HEK293T (cell line): ENCODE measurements around the gene SLC9A9.
"Not testable (repeated sequence)": the region's sequence is repeated elsewhere in the genome, so short reads cannot be mapped to it uniquely, and the experiment has no call there.

Experiments used
- CTCF ChIA-PET: fragments of 350-600 bp; formaldehyde crosslinking; extraction: SDS; loops from one replicate; lab custom pipeline; 2021; ENCODE audit warnings: antibody characterized with exemption, inconsistent platforms; lab: Yijun Ruan, JAX
- POLR2A ChIA-PET: fragments of 350-600 bp; formaldehyde crosslinking; extraction: SDS; loops from one replicate; lab custom pipeline; 2020; ENCODE audit warnings: antibody characterized with exemption, inconsistent platforms; lab: Yijun Ruan, JAX
- DNase-seq: peaks from one replicate; pipeline ENCODE4 v3.0.0; 2012; ENCODE audit warnings: mixed read lengths; ENCODE audit errors: extremely low spot score
- ARNT ChIP-seq: fragments of 450-650 bp; IDR thresholded peaks from 2 replicates; pipeline ENCODE4 v1.6.1; 2017; ENCODE audit warnings: mild to moderate bottlenecking
- BHLHE40 ChIP-seq: fragments of 450-650 bp; IDR thresholded peaks from 2 replicates; pipeline ENCODE4 v1.6.1; 2016; ENCODE audit warnings: mild to moderate bottlenecking, moderate library complexity, borderline replicate concordance
- CTBP1 ChIP-seq: fragments of 450-650 bp; IDR thresholded peaks from 2 replicates; pipeline ENCODE4 v1.6.1; 2016; ENCODE audit warnings: borderline replicate concordance
- ELF4 ChIP-seq: fragments of 450-650 bp; IDR thresholded peaks from 2 replicates; pipeline ENCODE4 v1.6.1; 2017; ENCODE audit warnings: antibody characterized with exemption
- FOXA1 ChIP-seq: fragments of 450-650 bp; IDR thresholded peaks from 2 replicates; pipeline ENCODE4 v1.6.1; 2016; ENCODE audit warnings: mild to moderate bottlenecking
- FOXK2 ChIP-seq: fragments of 450-650 bp; IDR thresholded peaks from 2 replicates; pipeline ENCODE4 v1.6.1; 2016; ENCODE audit warnings: mild to moderate bottlenecking
- FOXM1 ChIP-seq: fragments of 450-650 bp; IDR thresholded peaks from 2 replicates; pipeline ENCODE4 v1.6.1; 2017; ENCODE audit warnings: mild to moderate bottlenecking, borderline replicate concordance
- HDGF ChIP-seq: fragments of 450-650 bp; IDR thresholded peaks from 2 replicates; pipeline ENCODE4 v1.6.1; 2017; ENCODE audit warnings: antibody characterized with exemption, borderline replicate concordance
- L3MBTL2 ChIP-seq: fragments of 450-650 bp; conservative IDR thresholded peaks from 2 replicates; pipeline ENCODE4 v1.6.1; 2016; ENCODE audit warnings: mild to moderate bottlenecking
- LEF1 ChIP-seq: fragments of 450-650 bp; IDR thresholded peaks from 2 replicates; pipeline ENCODE4 v1.6.1; 2017; ENCODE audit warnings: mild to moderate bottlenecking, borderline replicate concordance
- NFRKB ChIP-seq: fragments of 450-650 bp; IDR thresholded peaks from 2 replicates; pipeline ENCODE4 v1.6.1; 2016; ENCODE audit warnings: mild to moderate bottlenecking, moderate library complexity
- PKNOX1 ChIP-seq: fragments of 450-650 bp; IDR thresholded peaks from 2 replicates; pipeline ENCODE4 v1.6.1; 2016
- SP1 ChIP-seq: fragments of 450-650 bp; IDR thresholded peaks from 2 replicates; pipeline ENCODE4 v1.6.1; 2017
- SUZ12 ChIP-seq: fragments of 450-650 bp; IDR thresholded peaks from 2 replicates; pipeline ENCODE4 v1.6.1; 2016; ENCODE audit warnings: mild to moderate bottlenecking
- TARDBP ChIP-seq: fragments of 450-650 bp; IDR thresholded peaks from 2 replicates; pipeline ENCODE4 v1.6.1; 2016
- ZNF384 ChIP-seq: fragments of 450-650 bp; IDR thresholded peaks from 2 replicates; pipeline ENCODE4 v1.6.1; 2016

Gene SLC9A9

GRCh38 chr3:143885780-143886427 lies 37.6 kb upstream of the SLC9A9 start:
- CTCF ChIA-PET = interaction anchor here (0.9 to 1.3 kb wide), 2 partner anchors 9 to 28 kb away, joined by 3 to 6 read pairs; no protein-coding TSS in a partner anchor
- POLR2A ChIA-PET = interaction anchor here (0.7 to 2.6 kb wide), 2 partner anchors 86 to 127 kb away, joined by 3 to 12 read pairs; partner anchors contain the start of gene DIPK2A
- no peak for TF ChIP-seq ELF4
- no peak for TF ChIP-seq LEF1
- TF ChIP-seq FOXA1 = no peak
- no peak for TF ChIP-seq FOXK2
- TF ChIP-seq PKNOX1 = no peak
- TF ChIP-seq CTBP1 = no peak
- TF ChIP-seq ARNT = no peak
- peak; percentile 42 for DNase-seq

GRCh38 chr3:143884861-143885260 lies 36.6 kb upstream of the SLC9A9 start:
- CTCF ChIA-PET = interaction anchor here (0.9 to 1.3 kb wide), 2 partner anchors 10 to 27 kb away, joined by 3 to 6 read pairs; no protein-coding TSS in a partner anchor
- POLR2A ChIA-PET = interaction anchor here (0.7 to 2.6 kb wide), 2 partner anchors 87 to 128 kb away, joined by 3 to 12 read pairs; partner anchors contain the start of gene DIPK2A
- DNase-seq = no peak
- no peak for TF ChIP-seq FOXM1
- no peak for TF ChIP-seq SP1
- no peak for TF ChIP-seq TARDBP
- TF ChIP-seq ARNT = no peak
- TF ChIP-seq FOXK2 = no peak
- TF ChIP-seq ELF4 = no peak
- TF ChIP-seq NFRKB = no peak
- no peak for TF ChIP-seq BHLHE40
- no peak for TF ChIP-seq L3MBTL2
- TF ChIP-seq FOXA1 = no peak
- TF ChIP-seq CTBP1 = no peak
- no peak for TF ChIP-seq PKNOX1
- no peak for TF ChIP-seq SUZ12
- no peak for TF ChIP-seq HDGF
- no peak for TF ChIP-seq LEF1
- TF ChIP-seq ZNF384 = no peak

- no peak for DNase-seq
- POLR2A ChIA-PET = interaction anchor here (2.6 kb wide), 1 partner anchor 88 kb away, joined by 12 read pairs; the partner anchor contains the start of gene DIPK2A
- TF ChIP-seq TARDBP (no peak), ARNT (no peak), ZNF384 (no peak), SP1 (no peak), FOXM1 (no peak), FOXA1 (no peak), SUZ12 (no peak), BHLHE40 (no peak)
- CTCF ChIA-PET = interaction anchor here (0.7 kb wide), 1 partner anchor 10 kb away, joined by 3 read pairs; no protein-coding TSS in a partner anchor
Measured at GRCh38 chr3:143883151-143883550, 34.9 kb upstream of the SLC9A9 start.

GRCh38 chr3:143881095-143881494 lies 32.8 kb upstream of the SLC9A9 start:
- POLR2A ChIA-PET = no interaction called here

GRCh38 chr3:143875546-143875945 lies 27.3 kb upstream of the SLC9A9 start:
- CTCF ChIA-PET = no interaction called here
- DNase-seq = no peak
- POLR2A ChIA-PET = no interaction called here
- TF ChIP-seq NFRKB (no peak), ELF4 (no peak), LEF1 (no peak), ARNT (no peak), FOXK2 (no peak), FOXA1 (no peak), ZNF384 (no peak), TARDBP (no peak), CTBP1 (no peak)

More at GRCh38 chr3:143881095-143881494, 32.8 kb upstream of the SLC9A9 start:
- CTCF ChIA-PET = no interaction called here
- no peak for TF ChIP-seq BHLHE40
- no peak for TF ChIP-seq ARNT
- no peak for TF ChIP-seq ELF4
- TF ChIP-seq CTBP1 = no peak
- TF ChIP-seq HDGF = no peak
- TF ChIP-seq PKNOX1 = no peak
- TF ChIP-seq NFRKB = no peak
- TF ChIP-seq TARDBP = no peak
- TF ChIP-seq FOXA1 = no peak
- TF ChIP-seq FOXK2 = no peak
- no peak for TF ChIP-seq LEF1
- no peak for TF ChIP-seq FOXM1
- no peak for TF ChIP-seq SUZ12
- TF ChIP-seq ZNF384 = no peak
- no peak for TF ChIP-seq SP1
- TF ChIP-seq L3MBTL2 = no peak
- DNase-seq = no peak

GRCh38 chr3:143873553-143873952 lies 25.3 kb upstream of the SLC9A9 start:
- POLR2A ChIA-PET, DNase-seq, CTCF ChIA-PET: not testable (repeated sequence)
